HG03520 (cell line): ENCODE measurements around the gene INTU.

Experiments used
- ATAC-seq: cut with Tn5 transposase; IDR thresholded peaks from one replicate; pipeline ENCODE4 v1.9.1; 2021; ENCODE audit warnings: mild to moderate bottlenecking, moderate library complexity; ENCODE audit not compliant: unreplicated experiment

The INTU gene

GRCh38 chr4:127741247-127741646, 108.5 kb downstream of the INTU start:
- no peak for ATAC-seq

DNA sequence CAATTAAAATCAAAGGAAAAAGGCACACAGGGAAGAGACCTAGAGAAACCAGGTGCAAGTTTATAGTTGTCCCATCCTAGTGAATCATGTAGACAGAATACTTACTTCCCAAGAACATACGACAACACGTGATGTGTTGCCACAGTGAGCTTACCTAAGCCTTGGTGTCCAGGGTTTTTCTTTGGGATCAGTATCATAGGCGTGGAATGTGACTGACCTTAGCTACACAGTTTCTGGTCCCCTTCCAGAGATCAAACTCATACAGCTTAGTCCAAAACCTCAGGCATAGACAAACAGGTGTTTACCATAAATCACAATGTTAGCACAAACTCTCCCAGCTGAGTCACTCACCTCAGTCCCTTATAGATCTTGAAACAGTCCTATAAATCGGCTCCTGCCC, 115.1 kb downstream of the INTU start:
- ATAC-seq, result no peak

GRCh38 chr4:127748957-127749356, 116.2 kb downstream of the INTU start:
- no peak for ATAC-seq

DNA sequence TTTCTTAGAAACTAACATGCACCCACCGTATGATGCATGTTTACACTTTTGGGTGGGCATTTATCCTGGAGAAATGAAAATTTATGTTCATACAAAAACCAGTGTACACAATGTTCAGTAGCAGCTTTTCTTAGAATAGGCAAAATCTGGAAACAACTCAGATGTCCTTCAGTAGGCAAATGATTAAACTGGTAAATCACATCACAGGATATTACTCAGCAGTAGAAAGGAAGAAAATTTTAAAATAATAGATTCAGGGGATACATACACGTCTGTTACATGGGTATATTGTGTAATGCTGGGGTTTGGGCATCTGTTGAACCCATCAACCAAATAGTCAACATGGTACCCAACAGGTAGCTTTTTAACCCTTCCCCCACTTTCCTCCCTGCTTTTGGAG, 124.1 kb downstream of the INTU start:
- no peak for ATAC-seq

DNA sequence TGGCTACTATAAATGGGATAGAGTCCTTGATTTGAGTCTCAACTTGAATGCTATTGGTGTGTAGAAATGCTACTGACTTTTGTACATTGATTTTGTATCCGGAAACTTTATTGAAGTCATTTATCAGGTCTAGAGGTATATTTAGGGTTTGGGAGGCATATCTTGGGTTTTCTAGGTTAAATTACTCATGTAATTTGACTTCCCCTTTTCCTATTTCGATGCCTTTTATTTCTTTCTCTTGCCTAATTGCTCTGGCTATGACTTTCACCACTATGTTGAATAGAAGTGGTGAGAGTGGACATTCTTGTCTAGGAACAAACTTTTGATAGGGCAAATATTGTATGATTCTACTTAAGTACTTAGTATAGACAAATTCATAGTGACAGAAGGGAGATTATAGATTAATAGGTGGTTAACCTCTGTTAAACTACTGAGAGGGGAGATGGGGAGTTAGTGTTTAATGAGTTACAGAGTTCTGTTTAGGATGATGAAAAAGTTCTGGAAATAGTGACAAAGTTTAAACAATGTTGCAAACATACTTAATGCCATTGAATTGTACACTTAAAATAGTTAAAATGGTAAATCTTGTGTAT, 126.6 kb downstream of the INTU start:
- ATAC-seq, result no peak

GRCh38 chr4:127759893-127760292, 127.1 kb downstream of the INTU start:
- ATAC-seq, result no peak

GRCh38 chr4:127771535-127772275, 138.9 kb downstream of the INTU start:
- ATAC-seq, result no peak

- ATAC-seq, result no peak
Observed at GRCh38 chr4:127772769-127773671, 140.3 kb downstream of the INTU start.

GRCh38 chr4:127775843-127776242, 143.1 kb downstream of the INTU start:
- ATAC-seq, result no peak
